H1 (cell line): ENCODE results near the gene PRDM10. TPM values are rescaled to one million over a fixed set of nuclear protein-coding genes. Genes with fewer than 3 reads are reported as not detected.

Experiments used
- CTCF ChIA-PET: fragments of 300-600 bp; sonication (Branson Sonifier 250); formaldehyde crosslinking; loops from one replicate; lab custom pipeline; 2021; ENCODE audit not compliant: partially characterized antibody; lab: Charles Lee
- POLR2A ChIA-PET: fragments of 300-600 bp; sonication (Branson Sonifier 250); formaldehyde crosslinking; loops from one replicate; lab custom pipeline; 2021; ENCODE audit warnings: inconsistent platforms; ENCODE audit not compliant: partially characterized antibody; lab: Charles Lee
- DNase-seq, 2 experiments: peaks; one replicate each; pipeline versions ENCODE4 v3.0.0 to v3.0.0-alpha.2; 2010 to 2022; ENCODE audit warnings: low spot score in 2 of 2, low read depth in 1 of 2, mixed read lengths in 1 of 2
- FAIRE-seq: peaks from 2 replicates; lab custom pipeline; 2011; peaks lifted over from hg19 to GRCh38; lab: Jason Lieb, UNC
- H2AFZ ChIP-seq: 2 replicates; pipeline ENCODE4 v1.8.1; 2012; ENCODE audit warnings: low read length, inconsistent platforms
- H2AK5ac ChIP-seq: 2 replicates; pipeline ENCODE4 v1.6.1; 2013; ENCODE audit warnings: low read depth, low read length
- H2BK120ac ChIP-seq: replicated peaks from 2 replicates; pipeline ENCODE3; 2013; ENCODE audit warnings: low read depth, low read length, inconsistent platforms
- H2BK12ac ChIP-seq: 2 replicates; pipeline ENCODE4 v1.6.1; 2013; ENCODE audit warnings: low read depth, low read length
- H2BK15ac ChIP-seq: 2 replicates; pipeline ENCODE4 v1.6.1; 2013; ENCODE audit warnings: low read length
- H2BK20ac ChIP-seq: 2 replicates; pipeline ENCODE4 v1.6.1; 2013; ENCODE audit warnings: low read length
- H2BK5ac ChIP-seq: 2 replicates; pipeline ENCODE4 v1.6.1; 2013; ENCODE audit warnings: low read depth, low read length
- H3K14ac ChIP-seq: 2 replicates; pipeline ENCODE4 v1.6.1; 2013; ENCODE audit warnings: inconsistent platforms; ENCODE audit not compliant: insufficient read length
- H3K18ac ChIP-seq: 2 replicates; pipeline ENCODE4 v1.6.1; 2013; ENCODE audit warnings: low read length; ENCODE audit errors: extremely low read depth
- H3K23ac ChIP-seq: 2 replicates; pipeline ENCODE4 v1.6.1; 2013; ENCODE audit warnings: inconsistent platforms; ENCODE audit not compliant: insufficient read length
- H3K23me2 ChIP-seq: 2 replicates; pipeline ENCODE4 v1.6.1; 2013; ENCODE audit warnings: low read depth, low read length
- H3K27ac ChIP-seq: 2 replicates; pipeline ENCODE4 v1.6.1; 2011; ENCODE audit warnings: low read depth, low read length, inconsistent platforms
- H3K27me3 ChIP-seq, 4 experiments: replicated peaks in 1 of 4; 1 replicate in 1 of 4; 2 replicates in 3 of 4; pipeline versions ENCODE4 v1.6.1 to v1.8.1; 2011 to 2013; ENCODE audit warnings: low read length in 3 of 4, mild to moderate bottlenecking in 3 of 4, inconsistent platforms in 2 of 4, mixed read lengths in 2 of 4, moderate library complexity in 1 of 4; ENCODE audit not compliant: control insufficient read depth in 3 of 4, insufficient read depth in 3 of 4; ENCODE audit errors: extremely low read depth in 1 of 4
- H3K36me3 ChIP-seq, 4 experiments: 2 replicates each; pipeline versions ENCODE4 v1.6.1 to v1.8.1; 2011 to 2013; ENCODE audit warnings: mild to moderate bottlenecking in 4 of 4, low read length in 3 of 4, moderate library complexity in 2 of 4, control low read depth in 1 of 4, inconsistent platforms in 1 of 4; ENCODE audit not compliant: insufficient read depth in 4 of 4, control insufficient read depth in 2 of 4
- H3K4ac ChIP-seq: replicated peaks from 2 replicates; pipeline ENCODE3; 2013; ENCODE audit warnings: low read length, low read depth, mixed read lengths, inconsistent platforms; ENCODE audit not compliant: insufficient read length
- H3K4me1 ChIP-seq, 4 experiments: replicated peaks in 1 of 4; 1 replicate in 1 of 4; 2 replicates in 3 of 4; pipeline versions ENCODE4 v1.6.1 to v1.8.1; 2011 to 2013; ENCODE audit warnings: low read length in 3 of 4, inconsistent platforms in 2 of 4, mixed read lengths in 1 of 4; ENCODE audit not compliant: insufficient read depth in 4 of 4, control insufficient read depth in 3 of 4
- H3K4me2 ChIP-seq, 2 experiments: 2 replicates each; pipeline versions ENCODE4 v1.6.1 to v1.8.1; 2011 to 2013; ENCODE audit warnings: low read depth in 2 of 2, low read length in 2 of 2, control low read depth in 1 of 2, inconsistent platforms in 1 of 2, mild to moderate bottlenecking in 1 of 2; ENCODE audit not compliant: insufficient read depth in 1 of 2
- H3K4me3 ChIP-seq, 4 experiments: fragments of 200-600, 300-600 bp in 1 of 4; sonication (generic), shearing (Covaris generic), sonication (Bioruptor Twin) in 1 of 4; 2 replicates each; pipeline versions ENCODE4 v1.5.1 to v1.8.1; 2011 to 2016; ENCODE audit warnings: low read length in 4 of 4, low read depth in 3 of 4, control low read depth in 2 of 4, inconsistent platforms in 2 of 4, mild to moderate bottlenecking in 2 of 4, mixed read lengths in 1 of 4, moderate library complexity in 1 of 4; ENCODE audit not compliant: insufficient read depth in 2 of 4; ENCODE audit errors: extremely low read depth in 1 of 4
- H3K56ac ChIP-seq: replicated peaks from 2 replicates; pipeline ENCODE3; 2013; ENCODE audit warnings: low read depth, mild to moderate bottlenecking, mixed read lengths, low read length, inconsistent platforms; ENCODE audit not compliant: insufficient read length
- H3K79me1 ChIP-seq: 2 replicates; pipeline ENCODE4 v1.6.1; 2013; ENCODE audit warnings: low read depth, low read length, control low read depth
- H3K79me2 ChIP-seq, 2 experiments: 2 replicates each; pipeline versions ENCODE4 v1.6.1 to v1.8.1; 2012 to 2013; ENCODE audit warnings: low read length in 2 of 2, mild to moderate bottlenecking in 2 of 2, inconsistent platforms in 1 of 2; ENCODE audit not compliant: insufficient read depth in 2 of 2, control insufficient read depth in 1 of 2
- H3K9ac ChIP-seq, 4 experiments: replicated peaks in 1 of 4; 1 replicate in 1 of 4; 2 replicates in 3 of 4; pipeline versions ENCODE4 v1.6.1 to v1.8.1; 2011 to 2013; ENCODE audit warnings: low read depth in 3 of 4, low read length in 3 of 4, control low read depth in 2 of 4, mild to moderate bottlenecking in 2 of 4, moderate library complexity in 2 of 4, inconsistent platforms in 1 of 4; ENCODE audit errors: extremely low read depth in 1 of 4
- H3K9me3 ChIP-seq, 2 experiments: 2 replicates each; pipeline versions ENCODE4 v1.6.1 to v1.8.1; 2012 to 2013; ENCODE audit warnings: mild to moderate bottlenecking in 2 of 2, moderate library complexity in 2 of 2, control low read depth in 1 of 2, inconsistent platforms in 1 of 2, low read depth in 1 of 2, low read length in 1 of 2, mixed read lengths in 1 of 2; ENCODE audit not compliant: insufficient read depth in 2 of 2
- H4K20me1 ChIP-seq, 2 experiments: replicated peaks in 1 of 2; 2 replicates each; pipeline versions ENCODE3 to v1.8.1; 2011 to 2013; ENCODE audit warnings: inconsistent platforms in 2 of 2, low read length in 2 of 2, mild to moderate bottlenecking in 1 of 2; ENCODE audit not compliant: insufficient read depth in 2 of 2, control insufficient read depth in 1 of 2
- H4K5ac ChIP-seq: 2 replicates; pipeline ENCODE4 v1.6.1; 2013; ENCODE audit warnings: low read length, low read depth, mixed read lengths, inconsistent platforms; ENCODE audit not compliant: insufficient read length
- H4K8ac ChIP-seq: 2 replicates; pipeline ENCODE4 v1.8.0; 2013; ENCODE audit warnings: mild to moderate bottlenecking, moderate library complexity, low read length, inconsistent platforms; ENCODE audit not compliant: insufficient read depth; ENCODE audit errors: extremely low read depth
- H4K91ac ChIP-seq: replicated peaks from 2 replicates; pipeline ENCODE3; 2013; ENCODE audit warnings: low read length, mixed read lengths, inconsistent platforms; ENCODE audit not compliant: insufficient read length
- BRCA1 ChIP-seq: IDR thresholded peaks from 2 replicates; pipeline ENCODE4 v1.6.1; 2012; ENCODE audit warnings: low read depth, low read length, improper control_type of control experiment
- CHD1 ChIP-seq: IDR thresholded peaks from 2 replicates; pipeline ENCODE4 v1.6.1; 2012; ENCODE audit warnings: low read depth, low read length, improper control_type of control experiment
- GTF2F1 ChIP-seq: IDR thresholded peaks from 2 replicates; pipeline ENCODE4 v1.6.1; 2012; ENCODE audit warnings: low read depth, low read length, improper control_type of control experiment, borderline replicate concordance
- NANOG ChIP-seq: IDR thresholded peaks from 2 replicates; pipeline ENCODE4 v1.6.1; 2011; ENCODE audit warnings: low read length, low read depth, mild to moderate bottlenecking, inconsistent platforms; ENCODE audit not compliant: insufficient read depth, poor library complexity, severe bottlenecking
- PHF8 ChIP-seq: fragments of 200-600 bp; sonication (generic); conservative IDR thresholded peaks from 2 replicates; pipeline ENCODE4 v1.7.1; 2012; ENCODE audit warnings: low read depth, mild to moderate bottlenecking, inconsistent platforms, low read length, moderate library complexity
- SIRT6 ChIP-seq: IDR thresholded peaks from one replicate; pipeline ENCODE4 v1.7.1; 2012; ENCODE audit warnings: low read length, inconsistent platforms
- WGBS, 2 experiments: shearing (Covaris generic) in 1 of 2; methylation state at CpG; one replicate each; pipeline versions ENCODE4 v1.1.6 to v1.1.7; 2013 to 2015; ENCODE audit warnings: low lambda C conversion rate in 2 of 2, mixed read lengths in 2 of 2, inconsistent platforms in 1 of 2, low coverage in 1 of 2, missing lambda C conversion rate in 1 of 2; ENCODE audit not compliant: insufficient replicate concordance in 2 of 2, insufficient coverage in 1 of 2, insufficient read length in 1 of 2; ENCODE audit errors: extremely low coverage in 1 of 2, missing lambda C conversion rate in 1 of 2; 5-methylcytosine and 5-hydroxymethylcytosine counted together
- polyA plus RNA-seq, 7 experiments: library from polyadenylated mRNA; depleted of rRNA in 3 of 7; stranded (reverse) in 5 of 7; unstranded in 2 of 7; fragments of >200 nt in 5 of 7; fragments of 200-250 nt in 2 of 7; gene quantifications; 1 replicate in 5 of 7; 2 replicates in 1 of 7; 4 replicates in 1 of 7; pipeline versions ENCODE4 v1.2.1 to v1.2.3, GENCODE V29; 2011 to 2013; ENCODE audit warnings: missing spikeins in 2 of 7, mixed read lengths in 2 of 7
- total RNA-seq: library from RNA; stranded (reverse); fragmentation: NEBNext Ultra II Directional; extraction: Animal tissue kit (Norgen Biotek cat#: 25700); gene quantifications from 2 replicates; pipeline ENCODE4 v1.2.1, GENCODE V29; 2021

PRDM10 gene
- total and polyA plus RNA-seq, 2 of the 8 experiments (the other 6 are each of a cell fraction or from before 2014, with no cell fraction given) = 15.5 to 19.2 TPM

DNA sequence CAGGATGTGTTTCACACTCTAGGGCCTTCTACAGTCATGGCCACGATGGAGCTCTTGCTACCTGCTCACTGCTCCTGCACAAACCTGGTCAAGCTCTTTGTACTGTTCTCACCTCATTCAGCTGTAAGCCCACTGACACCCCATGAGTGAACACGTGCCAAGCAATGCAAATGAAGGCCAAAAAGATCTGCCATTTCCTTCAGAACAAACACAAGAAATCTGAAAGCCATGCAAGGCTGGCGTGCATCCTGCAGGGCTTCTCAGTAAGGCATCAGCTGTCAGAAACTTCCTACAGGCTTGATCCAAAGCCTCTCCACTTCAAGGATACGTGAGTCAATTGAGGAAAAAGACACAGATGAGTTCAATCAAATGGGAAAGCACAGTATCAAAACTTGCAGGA, 63.1 kb downstream of the PRDM10 start:
- no peak overlapping the region for H2AFZ ChIP-seq
- no peak overlapping the region for H3K4ac ChIP-seq
- no peak overlapping the region for H4K5ac ChIP-seq
- peaks cover 0 to 11% (median 6%) of the 10 kb centered on the region in 4 experiments; a peak in 6 of 7 replicates for H3K4me1 ChIP-seq
- ChIA-PET CTCF (interaction anchor here (0.8 to 1.6 kb wide), 4 partner anchors 16 to 193 kb away, joined by 3 to 9 read pairs (median 5); no protein-coding TSS in a partner anchor), POLR2A (no interaction called here)
- no peak overlapping the region for H2AK5ac ChIP-seq
- no peaks in the 10 kb centered on the region for H3K27me3 ChIP-seq
- H2BK12ac ChIP-seq = no peak overlapping the region
- no peak overlapping the region for H3K56ac ChIP-seq
- TF ChIP-seq CHD1 (no peak), BRCA1 (no peak), NANOG (no peak), GTF2F1 (no peak), SIRT6 (no peak), PHF8 (no peak)
- H3K79me1 ChIP-seq = no peaks in the 10 kb centered on the region
- H2BK15ac ChIP-seq = no peak overlapping the region
- no peak overlapping the region for H3K18ac ChIP-seq
- FAIRE-seq (no peak), DNase-seq (no peak)
- no peak overlapping the region for H2BK5ac ChIP-seq
- H3K79me2 ChIP-seq = no peaks in the 10 kb centered on the region
- H3K14ac ChIP-seq = no peak overlapping the region
- H4K91ac ChIP-seq = no peak overlapping the region
- H4K8ac ChIP-seq = no peak overlapping the region
- 0 out of 2 replicates have a peak overlapping the region, but pooled peaks have one; percentile 4 for H3K27ac ChIP-seq
- H3K4me2 ChIP-seq = no peak overlapping the region
- whole genome bisulfite sequencing, 2 experiments = 91% methylated on average over 4 of the region's 4 CpGs; no CpG with 5 or more reads in 1 of the 2 experiments
- H3K23ac ChIP-seq = no peak overlapping the region
- no peaks in the 10 kb centered on the region for H4K20me1 ChIP-seq
- no peaks in the 10 kb centered on the region for H3K9me3 ChIP-seq
- no peaks in the 10 kb centered on the region for H3K23me2 ChIP-seq
- no peak overlapping the region for H2BK120ac ChIP-seq
- H3K4me3 ChIP-seq = no peak overlapping the region
- no peak overlapping the region for H3K9ac ChIP-seq
- peaks cover 0 to 8% (median 6%) of the 10 kb centered on the region in 4 experiments; a peak in 3 of 8 replicates for H3K36me3 ChIP-seq
- no peak overlapping the region for H2BK20ac ChIP-seq
